Karpas-422 (cell line): ENCODE measurements around the gene GNB1L. TPM values are rescaled to one million over a fixed set of nuclear protein-coding genes. Genes with fewer than 3 reads are reported as not detected.
A peak's percentile ranks its signal among the peaks of the same experiment; 100 is the strongest.

Source experiments
- DNase-seq: peaks from one replicate; pipeline ENCODE4 v3.0.0-alpha.2; 2015
- H2AFZ ChIP-seq: fragments of 200-600 bp; sonication (generic); 2 replicates; pipeline ENCODE4 v1.6.1; 2014; ENCODE audit warnings: antibody characterized with exemption, low read length, mixed read lengths
- H3K27ac ChIP-seq: fragments of 200-600 bp; sonication (generic); 2 replicates; pipeline ENCODE4 v1.5.1; 2014; ENCODE audit warnings: mild to moderate bottlenecking, low read length, moderate library complexity
- H3K27me3 ChIP-seq: fragments of 200-600 bp; sonication (generic); 2 replicates; pipeline ENCODE4 v1.6.1; 2014; ENCODE audit warnings: low read length, mixed read lengths
- H3K36me3 ChIP-seq: fragments of 200-600 bp; sonication (generic); 2 replicates; pipeline ENCODE4 v1.6.1; 2014; ENCODE audit warnings: low read length, mixed read lengths; ENCODE audit not compliant: insufficient read depth
- H3K4me1 ChIP-seq: fragments of 200-600 bp; sonication (generic); 2 replicates; pipeline ENCODE4 v1.6.1; 2014; ENCODE audit warnings: mild to moderate bottlenecking, low read length, mixed read lengths
- H3K4me2 ChIP-seq: fragments of 200-600 bp; sonication (generic); 2 replicates; pipeline ENCODE4 v1.6.1; 2014; ENCODE audit warnings: low read length, low read depth, mild to moderate bottlenecking; ENCODE audit not compliant: poor library complexity, severe bottlenecking
- H3K4me3 ChIP-seq: fragments of 200-600 bp; sonication (generic); 2 replicates; pipeline ENCODE4 v1.5.1; 2014; ENCODE audit warnings: mild to moderate bottlenecking, antibody characterized with exemption, low read length, mixed read lengths
- H3K79me2 ChIP-seq: fragments of 200-600 bp; sonication (generic); 2 replicates; pipeline ENCODE4 v1.6.1; 2014; ENCODE audit warnings: mild to moderate bottlenecking, low read length, mixed read lengths
- H3K9ac ChIP-seq: fragments of 200-600 bp; sonication (generic); 2 replicates; pipeline ENCODE4 v1.6.0; 2014; ENCODE audit warnings: low read length
- H3K9me2 ChIP-seq: fragments of 200-600 bp; sonication (generic), shearing (Covaris generic); replicated peaks from 2 replicates; pipeline ENCODE4 v1.6.0; 2014; ENCODE audit warnings: mild to moderate bottlenecking, low read length, moderate library complexity; ENCODE audit not compliant: insufficient read depth
- H3K9me3 ChIP-seq: fragments of 300-700, 200-600 bp; sonication (generic); 2 replicates; pipeline ENCODE4 v1.6.1; 2014; ENCODE audit warnings: low read length, mixed read lengths
- H4K20me1 ChIP-seq: fragments of 200-600 bp; sonication (generic); 2 replicates; pipeline ENCODE4 v1.6.1; 2014; ENCODE audit warnings: mild to moderate bottlenecking, antibody characterized with exemption, low read length, low read depth; ENCODE audit not compliant: insufficient read depth
- total RNA-seq: library from RNA; depleted of rRNA; stranded (reverse); fragments of >200 nt; shearing (Covaris generic); gene quantifications from 2 replicates; pipeline ENCODE4 v1.2.3, GENCODE V29; 2014; ENCODE audit warnings: low replicate concordance

GNB1L gene
- total RNA-seq, 1 experiment from 2014 or later: 4.4 TPM

DNA sequence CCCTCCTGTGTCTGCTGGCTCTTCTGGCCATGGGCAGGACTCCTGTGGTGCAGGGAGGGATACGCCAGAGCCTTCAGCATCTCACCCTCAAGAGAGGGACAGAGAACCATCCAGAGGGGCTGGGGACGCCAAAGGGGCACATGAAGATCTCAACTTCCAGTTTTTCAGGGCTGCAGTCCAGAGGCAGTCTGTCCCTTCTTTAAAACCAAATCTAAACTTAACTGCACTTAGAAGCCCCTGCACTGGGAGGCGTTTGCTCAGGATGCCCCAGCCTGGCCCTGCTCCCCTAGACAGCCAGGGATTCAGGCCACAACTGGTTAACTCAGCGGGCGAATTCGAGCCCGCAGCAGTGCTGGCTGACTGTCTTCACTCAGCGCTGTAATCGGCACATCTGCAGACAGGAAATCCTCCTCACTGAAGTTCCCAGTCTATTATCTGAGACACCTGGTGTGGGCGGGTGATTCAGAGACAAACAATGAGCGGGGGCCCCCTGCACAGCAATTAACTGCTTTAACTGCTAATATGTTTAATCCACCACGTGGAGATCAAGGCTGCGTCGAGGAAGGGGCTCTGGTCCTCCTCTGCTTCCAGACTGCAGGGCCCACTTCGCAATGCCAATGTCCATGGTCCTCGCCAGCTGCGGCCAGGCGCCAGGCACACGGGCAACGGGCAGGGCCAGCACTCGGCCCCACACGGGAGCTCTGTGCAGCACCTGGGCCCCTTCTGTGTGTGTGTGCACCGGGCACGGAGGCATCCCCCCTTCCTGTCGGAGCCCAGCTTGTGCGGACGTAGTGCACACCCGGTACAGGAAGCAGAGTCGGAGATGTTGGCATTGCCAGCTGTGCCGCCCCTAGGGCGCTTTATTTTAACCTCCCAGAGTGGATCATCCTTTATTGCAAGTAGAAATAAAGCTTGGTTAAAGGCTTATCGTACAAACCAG is 36.9 kb upstream of the GNB1L start:
- Histone ChIP-seq H3K9ac (peak overlapping the region; percentile 61), H3K4me2 (peak overlapping the region; percentile 59), H3K4me3 (peak overlapping the region; percentile 36; the same call in 1 of the 2 replicates), H3K9me3 (no peaks in the 10 kb centered on the region), H3K36me3 (no peaks in the 10 kb centered on the region), H3K4me1 (peaks cover 34% of the 10 kb centered on the region), H2AFZ (peak overlapping the region; percentile 4; the same call in 1 of the 2 replicates), H4K20me1 (no peaks in the 10 kb centered on the region), H3K27ac (peak overlapping the region; percentile 84), H3K27me3 (no peaks in the 10 kb centered on the region), H3K79me2 (no peaks in the 10 kb centered on the region), H3K9me2 (no peaks in the 10 kb centered on the region)
- peak; percentile 84 for DNase-seq

DNA sequence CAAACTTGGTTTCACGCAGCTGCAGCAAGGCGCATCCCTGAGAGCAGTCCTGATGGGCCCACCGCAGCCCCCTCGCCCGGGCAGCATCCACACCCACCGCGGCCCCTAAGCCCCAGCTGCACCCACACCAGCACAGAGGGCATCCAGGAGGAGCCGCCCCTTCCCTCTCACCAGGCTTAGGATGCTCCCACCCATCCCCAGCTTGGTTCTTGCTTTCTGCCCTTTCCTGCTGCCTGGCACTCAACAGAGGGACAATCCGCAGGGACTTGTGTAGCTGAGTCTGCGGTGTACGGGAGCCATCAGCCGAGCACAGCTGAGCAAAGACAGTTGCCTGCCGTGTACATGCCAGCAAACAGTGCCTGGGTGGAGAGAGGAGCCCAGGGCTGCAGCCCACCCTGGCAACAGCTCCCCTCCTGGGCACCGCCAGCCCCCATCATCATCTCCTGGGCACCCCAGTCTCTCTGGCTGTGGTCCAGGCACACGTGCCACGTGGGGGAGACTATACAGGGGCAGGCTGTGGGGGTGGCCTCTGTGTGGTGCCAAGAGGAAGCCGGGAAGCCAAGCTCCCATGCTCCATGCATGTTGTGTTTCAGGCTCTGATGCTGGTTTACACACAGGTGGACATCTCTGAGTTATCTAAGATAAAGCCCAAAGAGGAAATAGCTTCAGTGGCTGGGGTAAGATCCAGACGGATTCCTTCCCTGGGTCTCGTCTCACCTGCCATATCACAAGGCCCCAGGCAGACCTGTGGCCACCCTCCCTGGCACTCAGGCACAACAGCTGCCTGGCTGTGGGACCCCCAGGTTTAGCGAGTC is 36.0 kb upstream of the GNB1L start:
- Histone ChIP-seq H3K9me2 (no peaks in the 10 kb centered on the region), H3K36me3 (no peaks in the 10 kb centered on the region), H3K27me3 (no peaks in the 10 kb centered on the region), H3K27ac (peak overlapping the region; percentile 84), H3K4me1 (peaks cover 41% of the 10 kb centered on the region), H3K9me3 (no peaks in the 10 kb centered on the region), H3K4me2 (peak overlapping the region; percentile 59), H2AFZ (no peak overlapping the region), H4K20me1 (no peaks in the 10 kb centered on the region), H3K4me3 (peak overlapping the region; percentile 36; the same call in 1 of the 2 replicates), H3K9ac (peak overlapping the region; percentile 61), H3K79me2 (no peaks in the 10 kb centered on the region)
- DNase-seq: no peak

GRCh38 chr22:19889951-19890350 is 35.3 kb upstream of the GNB1L start:
- DNase-seq: no peak
- Histone ChIP-seq H3K27me3 (no peaks in the 10 kb centered on the region), H3K79me2 (no peaks in the 10 kb centered on the region), H3K9me3 (no peaks in the 10 kb centered on the region), H4K20me1 (no peaks in the 10 kb centered on the region), H2AFZ (no peak overlapping the region), H3K36me3 (no peaks in the 10 kb centered on the region), H3K27ac (no peak overlapping the region), H3K9ac (no peak overlapping the region), H3K4me1 (peaks cover 42% of the 10 kb centered on the region), H3K4me3 (no peak overlapping the region), H3K4me2 (no peak overlapping the region), H3K9me2 (no peaks in the 10 kb centered on the region)

DNA sequence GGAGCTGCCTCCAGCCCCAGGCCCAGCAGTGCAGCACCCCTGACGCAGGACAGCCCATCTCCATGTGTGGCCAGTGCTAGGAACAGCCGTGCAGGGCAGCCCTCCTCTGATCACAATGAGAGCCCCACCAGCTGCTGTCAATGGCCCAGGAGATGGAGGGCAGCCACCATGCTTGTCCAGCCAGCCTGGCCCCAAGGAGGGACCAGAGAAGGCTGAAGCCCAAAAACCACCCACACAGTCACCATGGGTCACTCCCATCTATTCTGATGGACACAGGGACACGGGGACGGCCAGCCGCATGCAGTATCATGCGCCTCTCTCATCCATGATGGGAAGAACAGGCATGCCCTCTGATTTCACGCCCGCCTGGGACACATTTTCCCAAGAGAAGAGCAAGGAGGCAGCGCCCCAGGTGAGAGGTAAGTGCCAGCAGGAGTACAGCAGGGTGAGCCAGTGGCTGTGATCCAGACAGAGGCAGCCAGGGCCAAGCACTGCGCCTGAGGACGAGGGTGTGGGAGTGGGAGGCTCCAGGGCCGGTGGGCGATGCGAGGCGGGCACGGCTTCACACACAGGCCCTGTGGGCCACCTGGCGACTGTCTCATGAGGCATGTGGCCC is 33.6 kb upstream of the GNB1L start:
- no peaks in the 10 kb centered on the region for H3K36me3 ChIP-seq
- H3K27me3 ChIP-seq: no peaks in the 10 kb centered on the region
- no peaks in the 10 kb centered on the region for H3K79me2 ChIP-seq
- no peak overlapping the region for H3K4me3 ChIP-seq
- no peaks in the 10 kb centered on the region for H3K9me2 ChIP-seq
- H3K4me1 ChIP-seq: peaks cover 42% of the 10 kb centered on the region
- H3K9ac ChIP-seq: no peak overlapping the region
- no peaks in the 10 kb centered on the region for H4K20me1 ChIP-seq
- no peak overlapping the region for H3K4me2 ChIP-seq
- H2AFZ ChIP-seq: no peak overlapping the region
- no peak overlapping the region for H3K27ac ChIP-seq
- no peaks in the 10 kb centered on the region for H3K9me3 ChIP-seq
- DNase-seq: no peak

GRCh38 chr22:19887256-19887985 is 32.7 kb upstream of the GNB1L start:
- Histone ChIP-seq H3K4me1 (peaks cover 39% of the 10 kb centered on the region), H3K36me3 (no peaks in the 10 kb centered on the region), H3K27me3 (no peaks in the 10 kb centered on the region), H3K79me2 (no peaks in the 10 kb centered on the region), H2AFZ (peak overlapping the region; percentile 36; the same call in 1 of the 2 replicates), H3K9ac (no peak overlapping the region), H3K9me3 (no peaks in the 10 kb centered on the region), H3K9me2 (no peaks in the 10 kb centered on the region), H3K27ac (peak overlapping the region; percentile 57), H3K4me3 (no peak overlapping the region), H4K20me1 (no peaks in the 10 kb centered on the region), H3K4me2 (peak overlapping the region; percentile 49)
- no peak for DNase-seq

GRCh38 chr22:19886605-19887255 is 32.1 kb upstream of the GNB1L start:
- peak overlapping the region; percentile 49 for H3K4me2 ChIP-seq
- no peaks in the 10 kb centered on the region for H3K9me3 ChIP-seq
- H4K20me1 ChIP-seq: no peaks in the 10 kb centered on the region
- peaks cover 35% of the 10 kb centered on the region for H3K4me1 ChIP-seq
- H2AFZ ChIP-seq: peak overlapping the region; percentile 36; the same call in 1 of the 2 replicates
- H3K9me2 ChIP-seq: no peaks in the 10 kb centered on the region
- no peaks in the 10 kb centered on the region for H3K79me2 ChIP-seq
- H3K27me3 ChIP-seq: no peaks in the 10 kb centered on the region
- no peak overlapping the region for H3K4me3 ChIP-seq
- DNase-seq: peak; percentile 82
- peak overlapping the region; percentile 57 for H3K27ac ChIP-seq
- peak overlapping the region; percentile 51 for H3K9ac ChIP-seq
- H3K36me3 ChIP-seq: no peaks in the 10 kb centered on the region

- Histone ChIP-seq H3K4me3 (no peak overlapping the region), H3K36me3 (no peaks in the 10 kb centered on the region), H4K20me1 (no peaks in the 10 kb centered on the region), H3K9me2 (no peaks in the 10 kb centered on the region), H3K27me3 (no peaks in the 10 kb centered on the region), H2AFZ (no peak overlapping the region), H3K79me2 (no peaks in the 10 kb centered on the region), H3K4me2 (peak overlapping the region; percentile 49), H3K4me1 (peaks cover 30% of the 10 kb centered on the region), H3K9me3 (no peaks in the 10 kb centered on the region), H3K9ac (peak overlapping the region; percentile 51; the same call in 1 of the 2 replicates), H3K27ac (peak overlapping the region; percentile 57)
- no peak for DNase-seq
Measured at GRCh38 chr22:19885841-19886592, 31.3 kb upstream of the GNB1L start.
